ENCODE results near the gene LEMD2.

Gene LEMD2

GRCh38 chr6:33723371-33724085 is 65.4 kb downstream of the LEMD2 start:
- H3K4me3 ChIP-seq (ENCODE audit: severe bottlenecking): no peak overlapping the region
- TF ChIP-seq, protein P1, sequence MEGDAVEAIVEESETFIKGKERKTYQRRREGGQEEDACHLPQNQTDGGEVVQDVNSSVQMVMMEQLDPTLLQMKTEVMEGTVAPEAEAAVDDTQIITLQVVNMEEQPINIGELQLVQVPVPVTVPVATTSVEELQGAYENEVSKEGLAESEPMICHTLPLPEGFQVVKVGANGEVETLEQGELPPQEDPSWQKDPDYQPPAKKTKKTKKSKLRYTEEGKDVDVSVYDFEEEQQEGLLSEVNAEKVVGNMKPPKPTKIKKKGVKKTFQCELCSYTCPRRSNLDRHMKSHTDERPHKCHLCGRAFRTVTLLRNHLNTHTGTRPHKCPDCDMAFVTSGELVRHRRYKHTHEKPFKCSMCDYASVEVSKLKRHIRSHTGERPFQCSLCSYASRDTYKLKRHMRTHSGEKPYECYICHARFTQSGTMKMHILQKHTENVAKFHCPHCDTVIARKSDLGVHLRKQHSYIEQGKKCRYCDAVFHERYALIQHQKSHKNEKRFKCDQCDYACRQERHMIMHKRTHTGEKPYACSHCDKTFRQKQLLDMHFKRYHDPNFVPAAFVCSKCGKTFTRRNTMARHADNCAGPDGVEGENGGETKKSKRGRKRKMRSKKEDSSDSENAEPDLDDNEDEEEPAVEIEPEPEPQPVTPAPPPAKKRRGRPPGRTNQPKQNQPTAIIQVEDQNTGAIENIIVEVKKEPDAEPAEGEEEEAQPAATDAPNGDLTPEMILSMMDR (IDR thresholded peaks at IDR 0.05; ENCODE audit: poor library complexity, severe bottlenecking): no peak
- H3K27ac ChIP-seq (ENCODE audit: poor library complexity, severe bottlenecking): no peak overlapping the region
- ATAC-seq (ENCODE audit: low read depth) (no peak), DNase-seq (ENCODE audit: low spot score) (no peak)
- H3K9me3 ChIP-seq (ENCODE audit: severe bottlenecking): no peaks in the 10 kb centered on the region
- no peaks in the 10 kb centered on the region for H3K36me3 ChIP-seq (ENCODE audit: low read depth)
- peaks cover 5% of the 10 kb centered on the region for H3K27me3 ChIP-seq (ENCODE audit: insufficient read depth, poor library complexity, severe bottlenecking)
- peaks cover 4% of the 10 kb centered on the region for H3K4me1 ChIP-seq (ENCODE audit: insufficient read depth, poor library complexity, severe bottlenecking)

GRCh38 chr6:33722103-33722623 is 66.8 kb downstream of the LEMD2 start:
- H3K27me3 ChIP-seq (ENCODE audit: insufficient read depth, poor library complexity, severe bottlenecking): peaks cover 5% of the 10 kb centered on the region
- no peaks in the 10 kb centered on the region for H3K9me3 ChIP-seq (ENCODE audit: severe bottlenecking)
- H3K4me1 ChIP-seq (ENCODE audit: insufficient read depth, poor library complexity, severe bottlenecking): peaks cover 10% of the 10 kb centered on the region
- no peak overlapping the region for H3K27ac ChIP-seq (ENCODE audit: poor library complexity, severe bottlenecking)
- DNase-seq (ENCODE audit: low spot score) (no peak), ATAC-seq (ENCODE audit: low read depth) (no peak)
- no peaks in the 10 kb centered on the region for H3K36me3 ChIP-seq (ENCODE audit: low read depth)
- TF ChIP-seq, protein P1 (IDR thresholded peaks at IDR 0.05; ENCODE audit: poor library complexity, severe bottlenecking): no peak
- no peak overlapping the region for H3K4me3 ChIP-seq (ENCODE audit: severe bottlenecking)

GRCh38 chr6:33721508-33721907 is 67.4 kb downstream of the LEMD2 start:
- no peak for DNase-seq (ENCODE audit: low spot score)

More at GRCh38 chr6:33721508-33721907, 67.4 kb downstream of the LEMD2 start:
- peaks cover 17% of the 10 kb centered on the region for H3K4me1 ChIP-seq (ENCODE audit: insufficient read depth, poor library complexity, severe bottlenecking)
- H3K27ac ChIP-seq (ENCODE audit: poor library complexity, severe bottlenecking): no peak overlapping the region
- no peaks in the 10 kb centered on the region for H3K9me3 ChIP-seq (ENCODE audit: severe bottlenecking)
- H3K4me3 ChIP-seq (ENCODE audit: severe bottlenecking): no peak overlapping the region
- TF ChIP-seq, protein P1 (IDR thresholded peaks at IDR 0.05; ENCODE audit: poor library complexity, severe bottlenecking): no peak
- no peaks in the 10 kb centered on the region for H3K36me3 ChIP-seq (ENCODE audit: low read depth)
- H3K27me3 ChIP-seq (ENCODE audit: insufficient read depth, poor library complexity, severe bottlenecking): peaks cover 5% of the 10 kb centered on the region
- no peak for ATAC-seq (ENCODE audit: low read depth)
